DOHH2 (cell line): ENCODE measurements around the gene RFXANK.

Source experiments
- CTCF ChIP-seq: fragments of 200-600 bp; sonication (generic); IDR thresholded peaks from one replicate; pipeline ENCODE4 v1.5.1; 2014; ENCODE audit warnings: antibody characterized with exemption, mild to moderate bottlenecking, low read depth, low read length; ENCODE audit not compliant: poor library complexity, severe bottlenecking
- EZH2phosphoT487 ChIP-seq: fragments of 200-600 bp; sonication (generic); IDR thresholded peaks from 2 replicates; pipeline ENCODE4 v1.6.1; 2017; ENCODE audit warnings: borderline replicate concordance, mild to moderate bottlenecking, antibody characterized with exemption, low read length, moderate library complexity, mixed read lengths

- no peak for TF ChIP-seq CTCF
- no peak for TF ChIP-seq EZH2phosphoT487
Measured at GRCh38 chr19:19155495-19156219, 36.4 kb upstream of the RFXANK start.
